ENCODE measurements around the gene LRRN1. TPM values are rescaled to one million over a fixed set of nuclear protein-coding genes. Genes with fewer than 3 reads are reported as not detected.

The LRRN1 gene
- total RNA-seq, 2 experiments from 2014 or later: not detected

GRCh38 chr3:3851621-3852323 lies 52.5 kb downstream of the LRRN1 start:
- no peaks in the 10 kb centered on the region for H3K79me2 ChIP-seq (ENCODE audit: insufficient read depth, low read depth, low read length)
- no peaks in the 10 kb centered on the region for H3K9me2 ChIP-seq (ENCODE audit: insufficient read depth, low read length)
- intact Hi-C loops (cut with micrococcal nuclease; ENCODE audit: unreplicated experiment): no loop called here
- H3K36me3 ChIP-seq (ENCODE audit: insufficient read depth, low read length): no peaks in the 10 kb centered on the region
- no peaks in the 10 kb centered on the region for H3K4me1 ChIP-seq (ENCODE audit: insufficient read depth, low read length, poor library complexity, severe bottlenecking)
- H3K4me3 ChIP-seq (ENCODE audit: low read depth, low read length, poor library complexity, severe bottlenecking): no peak overlapping the region
- H3K9me3 ChIP-seq (ENCODE audit: low read length): no peaks in the 10 kb centered on the region
- ChIA-PET POLR2A (no interaction called here), CTCF (ENCODE audit: unreplicated experiment) (no interaction called here)
- DNase-seq (ENCODE audit: low spot score): no peak
- no peaks in the 10 kb centered on the region for H4K20me1 ChIP-seq (ENCODE audit: insufficient read depth, low read length)
- H3K27ac ChIP-seq (ENCODE audit: low read depth, low read length, poor library complexity, severe bottlenecking): no peak overlapping the region
- no TSS peak for BruUV-seq (replicated peaks)
- H2AFZ ChIP-seq (ENCODE audit: low read length): no peak overlapping the region
- TF ChIP-seq CTCF (conservative IDR thresholded peaks at IDR 0.05; ENCODE audit: low read length): no peak
- TF ChIP-seq EZH2phosphoT487 (IDR thresholded peaks at IDR 0.05; ENCODE audit: borderline replicate concordance, low read depth, low read length): no peak
- no peak overlapping the region for H3K4me2 ChIP-seq (ENCODE audit: low read length)

- no peak for DNase-seq (ENCODE audit: low spot score)
- no peaks in the 10 kb centered on the region for H3K9me2 ChIP-seq (ENCODE audit: insufficient read depth, low read length)
- no peak for TF ChIP-seq EZH2phosphoT487 (IDR thresholded peaks at IDR 0.05; ENCODE audit: borderline replicate concordance, low read depth, low read length)
- no peak for TF ChIP-seq CTCF (conservative IDR thresholded peaks at IDR 0.05; ENCODE audit: low read length)
- H3K27ac ChIP-seq (ENCODE audit: low read depth, low read length, poor library complexity, severe bottlenecking): no peak overlapping the region
- POLR2A ChIA-PET: no interaction called here
- CTCF ChIA-PET (ENCODE audit: unreplicated experiment): no interaction called here
- no peaks in the 10 kb centered on the region for H3K79me2 ChIP-seq (ENCODE audit: insufficient read depth, low read depth, low read length)
- no peak overlapping the region for H3K4me2 ChIP-seq (ENCODE audit: low read length)
- BruUV-seq (replicated peaks): no TSS peak
- no peak overlapping the region for H2AFZ ChIP-seq (ENCODE audit: low read length)
- no peak overlapping the region for H3K4me3 ChIP-seq (ENCODE audit: low read depth, low read length, poor library complexity, severe bottlenecking)
- no peaks in the 10 kb centered on the region for H3K36me3 ChIP-seq (ENCODE audit: insufficient read depth, low read length)
- H3K4me1 ChIP-seq (ENCODE audit: insufficient read depth, low read length, poor library complexity, severe bottlenecking): no peaks in the 10 kb centered on the region
- H4K20me1 ChIP-seq (ENCODE audit: insufficient read depth, low read length): no peaks in the 10 kb centered on the region
- intact Hi-C loops (cut with micrococcal nuclease; ENCODE audit: unreplicated experiment): no loop called here
- no peaks in the 10 kb centered on the region for H3K9me3 ChIP-seq (ENCODE audit: low read length)
Observed at GRCh38 chr3:3853544-3853943, 54.3 kb downstream of the LRRN1 start.

- ChIA-PET CTCF (ENCODE audit: unreplicated experiment) (no interaction called here), POLR2A (no interaction called here)
- intact Hi-C loops (cut with micrococcal nuclease; ENCODE audit: unreplicated experiment): no loop called here
- Histone ChIP-seq H3K9me2 (ENCODE audit: insufficient read depth, low read length) (no peaks in the 10 kb centered on the region), H3K9me3 (ENCODE audit: low read length) (no peaks in the 10 kb centered on the region), H3K4me2 (ENCODE audit: low read length) (no peak overlapping the region), H3K4me1 (ENCODE audit: insufficient read depth, low read length, poor library complexity, severe bottlenecking) (no peaks in the 10 kb centered on the region), H4K20me1 (ENCODE audit: insufficient read depth, low read length) (no peaks in the 10 kb centered on the region), H3K36me3 (ENCODE audit: insufficient read depth, low read length) (no peaks in the 10 kb centered on the region), H3K4me3 (ENCODE audit: low read depth, low read length, poor library complexity, severe bottlenecking) (no peak overlapping the region), H3K27ac (ENCODE audit: low read depth, low read length, poor library complexity, severe bottlenecking) (no peak overlapping the region), H3K79me2 (ENCODE audit: insufficient read depth, low read depth, low read length) (no peaks in the 10 kb centered on the region), H2AFZ (ENCODE audit: low read length) (no peak overlapping the region)
- no peak for DNase-seq (ENCODE audit: low spot score)
- TF ChIP-seq CTCF (conservative IDR thresholded peaks at IDR 0.05; ENCODE audit: low read length): no peak
- no peak for TF ChIP-seq EZH2phosphoT487 (IDR thresholded peaks at IDR 0.05; ENCODE audit: borderline replicate concordance, low read depth, low read length)
- BruUV-seq (replicated peaks): no TSS peak
Observed at GRCh38 chr3:3855056-3855455, 55.8 kb downstream of the LRRN1 start.
